ENCODE results near the gene OR4D2.
A peak's percentile ranks its signal among the peaks of the same experiment; 100 is the strongest.

OR4D2 gene

DNA sequence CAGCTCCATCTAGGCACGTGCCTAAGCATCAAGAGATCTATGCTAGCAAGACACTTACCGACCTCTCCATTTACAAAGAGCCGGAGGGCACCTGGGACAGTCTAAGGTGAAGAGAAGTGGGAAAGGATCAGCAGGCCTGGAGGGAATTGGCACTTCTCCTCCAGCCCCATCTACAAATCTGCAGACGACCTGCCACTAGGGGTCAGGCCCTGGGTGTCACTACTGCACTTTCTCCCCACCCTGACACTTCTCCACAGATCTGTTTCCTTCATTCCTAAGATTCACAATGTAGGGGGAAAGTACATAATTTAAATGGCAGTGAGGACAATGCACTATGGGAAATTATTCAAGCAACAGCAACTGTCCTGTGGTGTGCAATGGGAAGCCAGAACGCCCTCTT is 44.1 kb downstream of the OR4D2 start:
- no peak for DNase-seq (ENCODE audit: low read depth)

DNA sequence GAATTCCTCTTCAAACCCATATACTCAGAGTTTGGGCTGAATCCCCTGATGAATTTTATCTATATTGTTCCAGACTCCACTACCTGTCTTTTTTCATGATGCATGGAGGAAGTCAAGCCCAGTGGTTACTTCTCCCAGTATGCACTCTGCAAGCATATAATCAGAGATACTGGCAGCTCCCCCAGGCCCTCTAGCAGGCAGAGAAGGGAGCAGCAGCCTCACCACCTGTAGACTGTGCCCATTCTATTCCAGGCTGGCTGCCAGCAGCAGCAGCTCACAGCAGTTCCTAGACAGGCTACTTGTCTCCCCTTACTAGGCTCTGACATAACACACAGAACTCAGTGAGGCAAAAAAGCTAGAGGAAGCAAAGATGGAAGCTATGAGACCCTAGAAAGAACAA is 48.9 kb downstream of the OR4D2 start:
- no peak for DNase-seq (ENCODE audit: low read depth)

DNA sequence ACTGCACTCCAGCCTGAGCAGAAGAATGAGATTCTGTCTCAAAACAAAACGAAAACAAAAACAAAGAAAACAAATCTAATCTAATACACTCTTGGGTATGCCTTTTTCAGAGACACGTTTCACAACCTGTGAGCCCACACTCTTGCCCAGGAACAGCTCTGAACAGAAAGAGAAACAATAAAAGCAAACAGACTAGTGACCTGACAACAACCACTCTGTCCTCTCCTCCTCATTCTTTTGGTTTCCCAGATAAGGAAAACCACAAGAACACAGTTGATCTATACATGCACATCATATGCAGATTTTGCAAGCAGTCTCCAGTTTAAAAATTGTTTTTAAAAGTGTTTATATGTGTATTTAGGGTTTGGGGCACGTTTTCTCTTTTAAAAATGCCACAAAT is 51.0 kb downstream of the OR4D2 start:
- no peak for DNase-seq (ENCODE audit: low read depth)

DNA sequence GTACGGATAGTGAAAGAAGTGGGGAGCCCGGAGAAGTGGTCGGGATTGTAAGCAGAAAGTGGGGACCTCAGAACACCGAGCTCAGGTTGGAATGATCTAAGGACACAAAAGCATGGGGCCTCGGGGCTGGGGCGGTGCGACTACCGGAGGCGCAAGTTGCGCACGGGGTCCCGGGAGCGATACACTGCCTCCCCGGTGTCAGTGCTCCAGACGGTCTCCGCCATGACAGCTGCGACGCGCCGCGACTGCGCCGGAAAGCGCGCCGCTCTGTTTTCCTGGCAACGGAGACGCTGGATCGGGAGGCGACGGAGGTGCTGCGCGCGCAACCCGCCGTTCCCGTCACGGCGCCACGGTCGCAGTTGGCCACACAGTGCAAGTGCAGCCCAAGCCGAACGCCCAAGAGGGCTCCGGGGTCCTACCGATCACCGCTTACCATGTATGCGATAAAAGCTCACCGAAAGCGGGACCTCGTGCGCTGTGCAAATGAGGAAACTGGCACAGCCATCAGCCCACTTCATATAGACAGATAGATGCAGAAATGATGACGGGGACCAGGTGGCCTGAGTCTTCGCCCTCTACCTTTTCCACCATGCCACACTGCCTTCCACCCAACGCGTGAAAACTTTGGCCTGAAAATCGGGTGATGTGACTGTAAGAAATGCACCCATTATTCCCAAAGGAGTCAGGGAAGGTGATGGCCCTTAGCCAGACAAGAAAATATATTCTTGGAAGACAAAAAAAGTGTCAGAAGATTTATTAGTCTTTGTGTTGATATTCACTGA is 52.4 kb downstream of the OR4D2 start, which contains the start of gene MKS1:
TSS of gene MKS1 (minus strand) at position 249 of the 782 bp plus-strand sequence. CDS start at position 224, 25 bp downstream.
- DNase-seq (ENCODE audit: low read depth), result peak; percentile 95

DNA sequence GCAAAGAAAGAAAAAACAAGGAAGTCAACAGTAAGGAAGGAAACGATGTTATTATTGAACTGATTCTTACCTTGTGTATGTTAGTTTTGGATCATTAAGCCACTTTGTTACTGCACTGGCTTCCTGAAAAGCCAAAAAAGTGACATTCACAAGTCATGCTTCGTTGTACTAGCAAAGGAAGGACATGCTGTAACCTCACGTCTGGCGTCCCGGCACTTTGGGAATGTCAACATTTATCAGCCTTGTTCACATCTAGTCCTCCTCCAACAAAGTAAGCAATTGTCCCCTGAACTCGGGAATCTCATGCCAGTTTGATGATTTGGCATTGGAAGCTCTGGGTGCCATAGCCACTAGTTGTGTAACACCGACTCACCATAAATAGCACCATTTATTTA is 53.0 kb downstream of the OR4D2 start:
- no peak for DNase-seq (ENCODE audit: low read depth)
